Neural crest cell (in vitro differentiated cells): ENCODE measurements around the gene F2RL1. TPM values are rescaled to one million over a fixed set of nuclear protein-coding genes. Genes with fewer than 3 reads are reported as not detected.
"Not testable (repeated sequence)": the region's sequence is repeated elsewhere in the genome, so short reads cannot be mapped to it uniquely, and the experiment has no call there.

Source experiments
- DNase-seq: peaks from one replicate; pipeline ENCODE4 v3.0.0; 2021; ENCODE audit warnings: low read depth, mixed read lengths, low spot score
- H3K27ac Mint-ChIP-seq: one replicate; pipeline ENCODE4 v1.8.0; 2021; ENCODE audit warnings: mild to moderate bottlenecking, mixed read lengths; ENCODE audit not compliant: unreplicated experiment
- H3K27me3 Mint-ChIP-seq: 2 replicates; pipeline ENCODE4 v1.8.0; 2021; ENCODE audit warnings: low read depth, mild to moderate bottlenecking, mixed read lengths
- H3K36me3 Mint-ChIP-seq: 2 replicates; pipeline ENCODE4 v1.8.0; 2021; ENCODE audit warnings: low read depth, mild to moderate bottlenecking, mixed read lengths
- H3K4me1 Mint-ChIP-seq: 2 replicates; pipeline ENCODE4 v1.8.0; 2021; ENCODE audit warnings: mixed read lengths
- H3K4me3 Mint-ChIP-seq: one replicate; pipeline ENCODE4 v1.8.0; 2021; ENCODE audit warnings: mild to moderate bottlenecking, mixed read lengths
- H3K9me3 Mint-ChIP-seq: 2 replicates; pipeline ENCODE4 v1.8.0; 2021; ENCODE audit warnings: mixed read lengths
- CTCF ChIP-seq: fragments of 200-600 bp; sonication (generic); conservative IDR thresholded peaks from 2 replicates; pipeline ENCODE4 v1.5.0; 2021; ENCODE audit warnings: antibody characterized with exemption, mild to moderate bottlenecking
- total RNA-seq: library from RNA; stranded (reverse); gene quantifications from 2 replicates; pipeline ENCODE4 v1.2.1, GENCODE V29; 2021

The F2RL1 gene
- total RNA-seq, 1 donor from 2014 or later: 0.30 TPM

GRCh38 chr5:76781775-76782174 is 37.1 kb upstream of the F2RL1 start:
- peaks cover 5% of the 10 kb centered on the region for H3K4me1 Mint-ChIP-seq
- no peak overlapping the region for H3K27ac Mint-ChIP-seq
- H3K4me3 Mint-ChIP-seq: no peak overlapping the region

GRCh38 chr5:76782444-76782843 is 36.4 kb upstream of the F2RL1 start:
- DNase-seq: no peak
- no peak overlapping the region for H3K27ac Mint-ChIP-seq
- H3K4me1 Mint-ChIP-seq: peaks cover 9% of the 10 kb centered on the region
- H3K9me3 Mint-ChIP-seq: no peaks in the 10 kb centered on the region
- H3K4me3 Mint-ChIP-seq: no peak overlapping the region
- no peak for TF ChIP-seq CTCF
- H3K27me3 Mint-ChIP-seq: no peaks in the 10 kb centered on the region
- H3K36me3 Mint-ChIP-seq: no peaks in the 10 kb centered on the region

More at GRCh38 chr5:76781775-76782174, 37.1 kb upstream of the F2RL1 start:
- DNase-seq: no peak
- TF ChIP-seq CTCF: no peak
- Mint-ChIP-seq H3K36me3 (no peaks in the 10 kb centered on the region), H3K9me3 (no peaks in the 10 kb centered on the region), H3K27me3 (no peaks in the 10 kb centered on the region)

- TF ChIP-seq CTCF: no peak
- no peaks in the 10 kb centered on the region for H3K9me3 Mint-ChIP-seq
- H3K4me1 Mint-ChIP-seq: peaks cover 30% of the 10 kb centered on the region
- DNase-seq: no peak
- H3K27me3 Mint-ChIP-seq: no peaks in the 10 kb centered on the region
- H3K36me3 Mint-ChIP-seq: no peaks in the 10 kb centered on the region
- H3K27ac Mint-ChIP-seq: peak overlapping the region; percentile 37
- no peak overlapping the region for H3K4me3 Mint-ChIP-seq
These were observed 31.6 kb upstream of the F2RL1 start for GRCh38 chr5:76787237-76787636.

- no peaks in the 10 kb centered on the region for H3K36me3 Mint-ChIP-seq
- TF ChIP-seq CTCF: no peak
- H3K27ac Mint-ChIP-seq: no peak overlapping the region
- no peaks in the 10 kb centered on the region for H3K27me3 Mint-ChIP-seq
- DNase-seq: no peak
- peaks cover 30% of the 10 kb centered on the region for H3K4me1 Mint-ChIP-seq
- no peak overlapping the region for H3K4me3 Mint-ChIP-seq
- H3K9me3 Mint-ChIP-seq: no peaks in the 10 kb centered on the region
These were observed 30.5 kb upstream of the F2RL1 start for GRCh38 chr5:76788362-76788761.

- H3K36me3 Mint-ChIP-seq: not testable (repeated sequence)
These were observed 29.6 kb upstream of the F2RL1 start for GRCh38 chr5:76789275-76789674.

GRCh38 chr5:76789991-76790581 is 28.7 kb upstream of the F2RL1 start:
- Mint-ChIP-seq H3K27ac (no peak overlapping the region), H3K4me1 (peaks cover 30% of the 10 kb centered on the region), H3K4me3 (no peak overlapping the region), H3K36me3 (no peaks in the 10 kb centered on the region), H3K9me3 (no peaks in the 10 kb centered on the region), H3K27me3 (no peaks in the 10 kb centered on the region)
- no peak for TF ChIP-seq CTCF
- no peak for DNase-seq

More at GRCh38 chr5:76789275-76789674, 29.6 kb upstream of the F2RL1 start:
- H3K27me3 Mint-ChIP-seq, H3K4me3 Mint-ChIP-seq, H3K27ac Mint-ChIP-seq, DNase-seq, H3K9me3 Mint-ChIP-seq: not testable (repeated sequence)
- H3K4me1 Mint-ChIP-seq: peaks cover 30% of the 10 kb centered on the region
